Hippocampal formation (tissue), 2 donors: ENCODE data around the gene EDC4.
"Not testable (repeated sequence)": the region's sequence is repeated elsewhere in the genome, so short reads cannot be mapped to it uniquely, and the experiment has no call there.

Experiments
- DNase-seq, 2 donors: peaks; one replicate each; lab custom pipeline; 2025; lab: John Stamatoyannopoulos, UW

Gene EDC4, protein sequence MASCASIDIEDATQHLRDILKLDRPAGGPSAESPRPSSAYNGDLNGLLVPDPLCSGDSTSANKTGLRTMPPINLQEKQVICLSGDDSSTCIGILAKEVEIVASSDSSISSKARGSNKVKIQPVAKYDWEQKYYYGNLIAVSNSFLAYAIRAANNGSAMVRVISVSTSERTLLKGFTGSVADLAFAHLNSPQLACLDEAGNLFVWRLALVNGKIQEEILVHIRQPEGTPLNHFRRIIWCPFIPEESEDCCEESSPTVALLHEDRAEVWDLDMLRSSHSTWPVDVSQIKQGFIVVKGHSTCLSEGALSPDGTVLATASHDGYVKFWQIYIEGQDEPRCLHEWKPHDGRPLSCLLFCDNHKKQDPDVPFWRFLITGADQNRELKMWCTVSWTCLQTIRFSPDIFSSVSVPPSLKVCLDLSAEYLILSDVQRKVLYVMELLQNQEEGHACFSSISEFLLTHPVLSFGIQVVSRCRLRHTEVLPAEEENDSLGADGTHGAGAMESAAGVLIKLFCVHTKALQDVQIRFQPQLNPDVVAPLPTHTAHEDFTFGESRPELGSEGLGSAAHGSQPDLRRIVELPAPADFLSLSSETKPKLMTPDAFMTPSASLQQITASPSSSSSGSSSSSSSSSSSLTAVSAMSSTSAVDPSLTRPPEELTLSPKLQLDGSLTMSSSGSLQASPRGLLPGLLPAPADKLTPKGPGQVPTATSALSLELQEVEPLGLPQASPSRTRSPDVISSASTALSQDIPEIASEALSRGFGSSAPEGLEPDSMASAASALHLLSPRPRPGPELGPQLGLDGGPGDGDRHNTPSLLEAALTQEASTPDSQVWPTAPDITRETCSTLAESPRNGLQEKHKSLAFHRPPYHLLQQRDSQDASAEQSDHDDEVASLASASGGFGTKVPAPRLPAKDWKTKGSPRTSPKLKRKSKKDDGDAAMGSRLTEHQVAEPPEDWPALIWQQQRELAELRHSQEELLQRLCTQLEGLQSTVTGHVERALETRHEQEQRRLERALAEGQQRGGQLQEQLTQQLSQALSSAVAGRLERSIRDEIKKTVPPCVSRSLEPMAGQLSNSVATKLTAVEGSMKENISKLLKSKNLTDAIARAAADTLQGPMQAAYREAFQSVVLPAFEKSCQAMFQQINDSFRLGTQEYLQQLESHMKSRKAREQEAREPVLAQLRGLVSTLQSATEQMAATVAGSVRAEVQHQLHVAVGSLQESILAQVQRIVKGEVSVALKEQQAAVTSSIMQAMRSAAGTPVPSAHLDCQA (N-terminal part only)

DNA sequence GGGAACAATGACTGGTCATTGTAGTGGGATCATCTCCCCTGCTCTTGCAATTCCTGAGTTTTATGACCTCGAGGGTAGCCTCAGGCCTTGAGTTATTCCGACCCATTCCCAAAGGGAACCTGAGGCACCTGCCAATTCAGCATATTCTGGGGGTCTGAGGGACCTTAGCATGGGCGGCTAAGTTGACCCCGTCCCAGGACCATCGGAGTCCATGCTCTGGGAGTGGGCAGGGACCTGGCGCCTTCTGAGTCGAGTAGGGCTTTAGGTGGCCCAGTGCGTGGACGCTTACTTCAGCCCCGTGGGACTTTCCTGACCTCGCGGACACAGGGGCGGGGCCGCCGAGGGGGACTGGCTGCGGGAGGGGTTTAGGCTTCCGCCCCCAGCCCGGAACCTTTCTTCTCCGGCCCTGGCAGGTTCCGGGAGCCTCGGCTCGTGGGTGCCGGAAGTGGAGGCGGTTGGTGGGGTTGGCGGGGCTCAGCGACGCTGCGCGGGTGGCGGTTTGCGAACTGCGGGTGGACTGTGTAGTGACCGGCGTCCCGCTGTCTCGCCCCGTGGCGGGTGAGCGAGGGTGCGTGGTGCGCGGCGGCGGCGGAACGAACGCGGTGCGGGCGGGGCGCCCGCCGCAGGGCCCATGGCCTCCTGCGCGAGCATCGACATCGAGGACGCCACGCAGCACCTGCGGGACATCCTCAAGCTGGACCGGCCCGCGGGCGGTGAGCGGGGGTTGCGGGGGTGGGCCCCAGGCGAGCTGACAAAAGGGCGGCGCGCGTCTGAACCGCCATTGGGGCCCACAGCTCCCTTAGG is at the start of gene EDC4:
Gene EDC4, plus strand, starts transcription at position 422 of the 804 bp plus-strand sequence. Its CDS starts 210 bp downstream, at position 632.
- DNase-seq, result peak; percentile 45 to 73

DNA sequence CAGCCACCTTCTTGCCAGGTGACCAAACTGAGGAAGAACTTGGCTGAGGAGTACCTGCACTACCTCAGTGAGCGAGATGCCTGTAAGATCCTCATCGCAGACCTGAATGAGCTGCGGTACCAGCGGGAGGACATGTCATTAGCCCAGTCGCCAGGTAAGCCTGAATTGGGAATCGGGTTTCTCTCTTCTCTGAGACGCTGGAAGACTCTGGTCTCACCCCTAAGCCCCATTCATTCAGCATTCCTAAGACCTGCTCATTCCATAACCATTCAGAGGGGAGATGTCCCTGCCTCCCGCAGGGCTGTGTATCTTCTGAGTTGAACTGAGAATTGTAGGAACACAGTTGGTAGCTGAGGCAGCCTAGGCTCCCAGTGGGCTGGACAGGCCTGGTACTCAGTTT is 47.7 kb upstream of the EDC4 start:
- no peak for DNase-seq

DNA sequence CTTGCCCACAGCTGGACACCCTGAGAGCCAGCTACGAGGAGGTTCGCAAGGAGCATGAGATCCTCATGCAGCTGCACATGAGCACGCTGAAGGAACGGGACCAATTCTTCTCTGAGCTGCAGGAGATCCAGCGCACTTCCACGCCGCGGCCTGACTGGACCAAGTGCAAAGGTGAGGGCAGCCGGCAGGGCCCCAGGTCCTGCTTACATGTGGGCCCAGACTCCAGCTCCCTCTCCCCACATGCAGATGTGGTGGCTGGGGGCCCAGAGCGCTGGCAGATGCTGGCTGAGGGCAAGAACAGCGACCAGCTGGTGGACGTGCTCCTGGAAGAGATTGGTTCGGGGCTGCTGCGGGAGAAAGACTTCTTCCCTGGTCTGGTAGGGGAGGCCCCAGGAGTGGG is 46.9 kb upstream of the EDC4 start:
- no peak for DNase-seq

DNA sequence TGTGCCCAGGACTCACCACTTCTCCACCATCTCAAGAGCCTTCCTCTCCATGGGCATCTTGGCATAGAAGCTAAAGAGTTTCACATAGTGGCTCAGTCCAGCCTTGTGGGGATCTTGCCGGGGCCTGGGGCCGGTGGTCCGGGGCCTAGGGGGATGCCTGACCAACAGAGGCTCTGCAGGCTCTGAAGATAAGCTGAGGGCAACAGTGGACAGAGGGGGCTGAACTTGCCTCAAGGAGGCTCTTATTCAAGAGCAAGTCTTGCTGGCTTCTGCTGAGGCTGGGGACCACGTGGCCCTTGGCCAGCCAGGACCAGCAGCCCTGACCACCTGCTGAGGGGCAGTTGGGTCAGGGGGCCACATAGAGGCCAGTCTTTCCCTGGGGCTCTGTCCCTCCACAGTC is 44.2 kb upstream of the EDC4 start:
- no peak for DNase-seq

DNA sequence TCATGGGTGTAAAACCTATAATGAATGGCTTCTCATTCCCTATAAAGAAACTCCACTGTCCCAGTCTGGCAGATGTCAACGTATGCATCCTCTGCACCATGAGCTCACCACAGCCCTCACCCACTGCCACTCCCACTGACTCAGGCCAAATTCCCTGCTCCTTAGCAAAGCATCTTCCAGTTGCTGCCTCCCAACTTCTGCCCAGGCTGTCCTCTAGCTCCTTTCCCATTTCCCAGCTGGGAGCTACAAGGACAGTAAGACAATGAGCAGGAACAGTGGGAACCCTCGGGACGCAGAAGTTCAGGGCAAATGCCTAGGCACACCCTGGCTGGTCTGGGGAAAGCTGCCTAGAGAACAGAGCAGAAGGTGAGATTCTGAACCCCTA is 39.8 kb upstream of the EDC4 start:
- DNase-seq, result no peak

DNA sequence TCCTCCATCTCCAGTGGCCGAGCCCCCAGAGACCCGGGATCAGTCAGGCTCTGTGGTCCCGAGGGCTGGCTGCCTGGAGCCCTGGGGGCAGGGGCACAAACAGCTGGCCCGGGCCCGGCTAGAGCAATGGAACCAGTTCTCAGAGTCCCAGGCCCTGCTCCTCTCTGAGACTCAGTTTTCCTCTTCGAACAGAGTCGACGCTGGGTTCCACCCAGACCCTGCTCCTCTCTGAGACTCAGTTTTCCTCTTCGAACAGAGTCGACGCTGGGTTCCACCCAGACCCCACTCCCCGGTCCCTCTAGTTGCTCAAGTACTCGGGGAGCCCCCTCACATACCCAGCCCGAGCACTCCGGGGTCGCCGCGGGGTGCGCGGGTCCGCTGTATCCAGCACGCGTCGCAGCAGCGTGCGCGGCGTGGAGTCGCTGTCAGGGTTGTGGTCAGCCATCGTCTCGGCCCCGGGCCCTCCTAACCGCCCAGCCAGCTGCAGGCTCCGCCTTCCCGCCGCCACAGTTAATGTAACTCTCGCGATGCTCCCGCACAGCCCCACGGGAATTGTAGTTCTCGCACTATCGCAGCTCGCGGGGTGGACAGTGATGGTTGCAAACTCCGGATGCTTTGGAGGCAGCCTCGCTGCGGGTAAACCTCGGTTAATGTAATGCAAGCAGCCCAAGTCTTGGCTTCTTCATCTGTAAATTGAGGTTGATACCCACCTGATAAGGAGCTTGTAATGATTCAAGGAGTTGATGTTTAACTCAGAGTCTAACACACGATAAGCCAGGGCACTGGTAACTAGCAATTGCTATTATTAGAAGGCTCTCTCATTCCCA is 39.2 kb upstream of the EDC4 start:
- DNase-seq, result peak; percentile 84 to 87

DNA sequence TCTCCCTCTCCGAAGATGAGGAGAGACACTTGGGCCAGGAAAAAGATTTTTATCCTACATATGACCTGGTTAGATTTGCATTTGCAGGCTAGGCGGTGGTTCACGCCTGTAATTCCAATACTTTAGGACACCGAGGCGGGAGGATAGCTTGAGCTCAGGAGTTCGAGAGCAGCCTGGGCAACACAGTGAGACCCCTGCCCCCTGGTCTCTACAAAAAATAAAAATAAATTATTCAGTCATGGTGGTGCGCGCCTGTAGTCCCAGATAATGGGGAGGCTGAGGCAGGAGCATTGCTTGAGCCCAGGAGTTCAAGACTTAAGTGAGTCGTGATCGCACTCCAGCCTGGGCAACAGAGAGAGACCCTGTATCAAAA is 38.6 kb upstream of the EDC4 start:
- DNase-seq, result no peak

DNA sequence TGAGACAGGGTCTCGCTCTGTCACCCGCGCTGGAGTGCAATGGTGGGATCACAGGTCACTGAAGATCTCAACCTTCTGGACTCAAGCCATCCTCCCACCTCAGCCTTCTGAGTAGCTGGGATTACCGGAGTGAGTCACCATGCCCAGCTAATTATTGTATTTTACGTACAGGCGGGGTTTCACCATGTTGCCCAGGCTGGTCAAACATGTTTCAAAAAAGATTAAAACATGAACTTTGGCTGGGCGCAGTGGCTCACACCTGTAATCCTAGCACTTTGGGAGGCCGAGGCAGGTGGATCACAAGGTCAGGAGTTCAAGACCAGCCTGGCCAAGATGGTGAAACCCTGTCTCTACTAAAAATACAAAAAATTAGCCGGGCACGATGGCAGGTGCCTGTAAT is 35.7 kb upstream of the EDC4 start:
- DNase-seq, result not testable (repeated sequence)

DNA sequence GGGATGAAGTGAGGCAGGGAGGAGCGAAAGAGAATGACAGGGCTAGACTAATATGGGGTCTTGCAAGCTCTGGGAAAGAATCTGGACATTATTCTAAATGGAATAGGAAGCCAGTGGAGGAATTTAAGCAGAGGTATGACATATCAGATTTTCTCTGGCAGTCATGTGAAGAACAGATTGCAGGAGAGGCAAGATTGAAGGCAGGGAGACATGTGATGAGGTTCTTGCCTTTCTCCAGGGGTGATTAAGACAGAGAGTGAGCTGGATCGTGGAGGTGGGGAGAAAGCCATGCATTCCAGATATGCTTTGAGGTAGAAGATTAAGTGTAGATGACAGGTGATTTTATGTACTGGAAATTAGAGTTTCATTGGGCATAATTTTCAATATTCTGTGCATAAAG is 35.0 kb upstream of the EDC4 start:
- no peak for DNase-seq

DNA sequence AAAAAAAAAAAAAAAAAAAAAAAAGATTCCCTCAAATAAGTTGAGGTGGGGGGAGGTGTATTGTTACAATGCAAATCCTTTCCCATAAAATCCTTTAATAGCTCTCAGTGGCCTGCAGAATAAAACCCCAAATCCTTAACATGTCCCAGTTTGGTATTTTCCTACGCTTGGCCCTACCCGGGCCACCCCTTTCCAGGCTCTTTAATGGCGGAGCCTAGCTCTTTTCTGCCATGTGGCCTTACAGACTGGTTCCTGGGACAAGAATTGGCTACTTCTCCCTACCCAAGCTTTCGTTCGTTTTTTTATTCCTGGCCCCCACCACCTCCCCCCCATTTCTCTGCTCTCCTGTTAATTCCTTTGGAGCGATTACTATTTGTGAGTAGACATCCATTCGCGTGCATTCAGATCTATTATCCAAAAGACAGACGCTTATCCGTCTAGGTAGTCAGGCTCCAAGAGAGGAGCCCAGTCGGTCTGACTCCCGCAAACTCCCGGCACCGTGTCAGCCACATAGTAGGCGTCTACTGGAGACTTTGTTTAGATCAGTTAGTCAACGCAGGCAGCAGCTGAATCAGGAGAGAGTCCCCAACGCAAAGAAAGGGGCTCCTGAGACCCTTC is 31.5 kb upstream of the EDC4 start:
- no peak for DNase-seq

DNA sequence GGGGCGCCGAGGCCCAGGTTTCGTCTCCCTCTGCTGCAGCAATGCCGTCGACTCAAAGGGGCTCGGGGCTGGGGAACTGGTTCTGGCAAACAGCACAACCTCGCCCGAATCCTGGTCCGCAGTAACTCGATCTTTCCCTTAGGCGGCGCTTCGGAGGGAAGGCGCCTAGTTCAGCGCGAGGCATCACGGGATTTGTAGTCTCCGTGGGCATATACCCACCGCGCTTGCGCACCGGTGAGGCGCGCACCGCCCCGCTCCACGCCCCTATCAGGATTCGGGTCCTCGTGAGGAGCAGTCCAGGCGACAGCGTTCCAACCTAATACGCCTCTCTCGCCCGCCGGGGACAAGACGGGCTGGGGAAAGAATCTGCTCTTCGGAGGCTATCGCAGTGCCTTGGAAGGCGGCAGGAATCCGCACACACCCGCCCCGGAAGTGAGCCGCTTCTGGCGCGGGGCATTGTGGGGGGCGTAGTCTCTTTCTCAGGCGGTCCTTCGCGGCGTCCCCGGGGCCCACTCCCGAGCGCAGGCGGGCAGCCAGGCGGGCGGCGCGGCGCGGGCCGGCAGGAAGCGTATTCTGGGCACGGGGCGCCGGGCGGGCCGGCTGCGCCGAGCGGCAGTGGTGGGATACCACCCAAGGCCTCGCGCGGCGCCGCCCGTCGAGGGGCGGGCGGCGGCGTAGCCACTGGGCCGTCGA is 30.9 kb upstream of the EDC4 start, which contains the start of gene THAP11:
Gene THAP11, plus strand, starts transcription at position 505 of the 693 bp plus-strand sequence. CDS start 235 bp downstream, outside the sequence.
- peak; percentile 92 to 94 for DNase-seq

DNA sequence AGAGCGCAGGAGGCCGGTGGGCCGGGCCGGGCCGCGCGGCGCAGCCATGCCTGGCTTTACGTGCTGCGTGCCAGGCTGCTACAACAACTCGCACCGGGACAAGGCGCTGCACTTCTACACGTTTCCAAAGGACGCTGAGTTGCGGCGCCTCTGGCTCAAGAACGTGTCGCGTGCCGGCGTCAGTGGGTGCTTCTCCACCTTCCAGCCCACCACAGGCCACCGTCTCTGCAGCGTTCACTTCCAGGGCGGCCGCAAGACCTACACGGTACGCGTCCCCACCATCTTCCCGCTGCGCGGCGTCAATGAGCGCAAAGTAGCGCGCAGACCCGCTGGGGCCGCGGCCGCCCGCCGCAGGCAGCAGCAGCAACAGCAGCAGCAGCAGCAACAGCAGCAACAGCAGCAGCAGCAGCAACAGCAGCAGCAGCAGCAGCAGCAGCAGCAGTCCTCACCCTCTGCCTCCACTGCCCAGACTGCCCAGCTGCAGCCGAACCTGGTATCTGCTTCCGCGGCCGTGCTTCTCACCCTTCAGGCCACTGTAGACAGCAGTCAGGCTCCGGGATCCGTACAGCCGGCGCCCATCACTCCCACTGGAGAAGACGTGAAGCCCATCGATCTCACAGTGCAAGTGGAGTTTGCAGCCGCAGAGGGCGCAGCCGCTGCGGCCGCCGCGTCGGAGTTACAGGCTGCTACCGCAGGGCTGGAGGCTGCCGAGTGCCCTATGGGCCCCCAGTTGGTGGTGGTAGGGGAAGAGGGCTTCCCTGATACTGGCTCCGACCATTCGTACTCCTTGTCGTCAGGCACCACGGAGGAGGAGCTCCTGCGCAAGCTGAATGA is 30.1 kb upstream of the EDC4 start:
- peak; percentile 38 to 67 for DNase-seq

DNA sequence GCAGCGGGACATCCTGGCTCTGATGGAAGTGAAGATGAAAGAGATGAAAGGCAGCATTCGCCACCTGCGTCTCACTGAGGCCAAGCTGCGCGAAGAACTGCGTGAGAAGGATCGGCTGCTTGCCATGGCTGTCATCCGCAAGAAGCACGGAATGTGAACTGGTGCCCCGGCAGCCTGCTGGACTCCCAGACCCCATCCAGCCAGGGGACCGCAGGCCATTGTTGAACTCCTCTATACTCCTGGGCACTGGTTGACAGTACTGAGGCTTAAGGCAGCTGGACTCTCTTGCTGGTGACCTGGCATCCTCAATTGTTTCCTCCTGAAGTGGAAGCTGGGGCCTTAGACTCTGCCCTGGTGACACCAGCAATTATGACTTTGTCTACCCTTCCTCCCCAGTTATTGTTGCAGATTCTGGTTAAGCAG is 29.5 kb upstream of the EDC4 start:
- DNase-seq, result no peak

DNA sequence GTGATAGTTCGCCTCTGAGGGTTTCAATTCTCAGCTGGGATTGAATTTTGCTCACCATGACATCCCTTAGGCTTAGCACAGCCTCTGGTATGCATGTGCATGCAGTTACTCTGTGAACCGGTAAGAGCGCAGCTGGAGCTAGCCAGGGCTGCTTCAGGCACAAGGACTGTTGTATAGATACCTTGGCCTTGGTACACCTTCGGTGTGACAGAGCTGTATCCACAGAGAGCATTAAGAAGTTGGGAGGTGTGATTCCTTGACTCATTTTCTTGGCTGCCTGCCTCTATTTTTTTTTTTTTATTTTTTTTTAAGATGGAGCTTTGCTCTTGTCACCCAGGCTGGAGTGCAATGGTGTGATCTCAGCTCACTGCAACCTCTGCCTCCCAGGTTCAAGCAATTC is 28.4 kb upstream of the EDC4 start:
- DNase-seq, result no peak

DNA sequence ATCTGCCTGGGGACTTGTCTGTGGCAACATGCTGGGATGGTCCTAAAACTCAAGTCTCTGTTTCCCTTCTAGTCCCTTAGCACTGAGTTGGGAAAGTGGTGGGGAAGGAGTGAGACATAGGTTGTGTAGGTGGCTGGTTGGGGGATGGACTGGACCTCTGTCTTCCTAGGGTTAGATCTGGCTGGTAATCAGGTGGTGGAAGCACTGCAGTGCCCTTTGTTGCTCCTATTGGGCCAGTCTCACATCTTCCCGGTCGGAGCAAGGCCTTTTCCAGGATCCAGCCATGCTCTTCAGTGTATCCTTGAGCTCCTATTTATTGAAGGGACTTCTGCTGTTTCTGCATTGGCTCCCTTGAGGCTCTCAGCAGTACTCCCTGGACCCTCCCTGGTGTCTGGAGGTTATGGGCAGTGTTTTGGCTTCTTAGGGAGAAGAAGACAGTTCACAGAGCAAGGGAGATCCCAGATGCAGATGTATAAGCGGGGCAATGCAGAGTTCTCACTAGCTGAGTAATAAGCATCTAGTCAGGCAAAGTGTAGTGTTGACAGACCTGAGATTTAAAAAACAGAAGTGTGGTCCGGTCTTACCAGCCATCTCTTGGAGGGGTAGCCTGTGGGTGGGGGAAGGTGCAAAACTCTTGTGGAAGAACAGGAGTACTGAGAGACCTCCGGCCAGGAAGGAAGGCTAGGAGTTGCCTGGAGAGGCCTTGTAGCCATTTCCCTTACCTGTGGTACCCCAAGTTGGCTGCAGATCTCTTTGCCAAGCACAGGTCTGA is 27.4 kb upstream of the EDC4 start:
- DNase-seq, result no peak

DNA sequence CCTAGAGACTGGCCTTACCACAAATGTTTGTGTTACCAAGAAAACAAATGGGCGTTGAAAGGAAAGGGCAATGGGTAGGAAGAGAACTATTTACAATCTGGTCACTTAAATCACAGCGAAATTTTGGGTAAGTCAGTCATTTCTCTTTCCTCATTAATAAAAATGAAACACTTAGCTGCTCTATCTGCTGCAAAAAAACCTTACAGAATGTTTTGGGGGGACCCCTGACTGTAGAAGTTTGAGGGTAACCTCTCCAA is 26.9 kb upstream of the EDC4 start:
- DNase-seq, result no peak

DNA sequence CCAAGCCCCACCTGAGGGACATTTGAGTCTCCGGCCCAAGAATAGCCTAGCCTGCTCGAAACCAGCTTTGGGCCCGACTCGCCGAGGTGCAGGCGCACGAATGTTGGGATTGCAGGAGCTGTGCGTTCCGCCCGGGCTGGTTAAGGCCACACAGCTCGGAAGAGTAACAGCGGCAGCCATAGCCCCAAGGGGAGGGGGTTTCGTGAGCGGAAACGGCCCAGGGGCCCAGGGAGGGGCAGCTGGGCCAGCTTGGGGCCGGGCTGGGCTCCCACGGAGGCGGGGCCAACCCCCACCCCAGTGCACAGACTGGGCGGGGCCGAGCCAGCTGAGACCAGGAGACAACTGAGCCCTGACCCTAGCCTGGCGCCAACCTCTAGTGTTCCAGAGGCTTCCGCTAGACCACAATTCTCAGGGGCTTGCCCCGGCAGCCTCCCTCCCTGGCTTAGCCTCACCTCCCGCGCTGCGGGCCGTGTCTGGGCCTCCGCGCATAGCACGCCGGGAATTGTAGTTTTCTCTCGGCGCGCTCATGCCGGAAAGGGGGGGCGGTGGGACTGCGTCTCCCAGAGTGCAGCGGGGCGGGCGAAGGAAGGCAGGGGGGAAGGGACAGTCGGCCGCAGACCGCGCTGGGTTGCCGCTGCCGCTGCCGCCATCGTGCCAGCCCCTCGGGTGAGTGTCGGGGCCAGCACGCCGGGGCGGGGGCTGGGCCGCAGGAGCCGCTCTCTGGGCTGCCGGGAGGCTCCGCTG is 26.4 kb upstream of the EDC4 start, which contains the start of gene NUTF2:
Gene NUTF2, plus strand, starts transcription at position 614 of the 744 bp plus-strand sequence. CDS start 18,198 bp downstream, outside the sequence.
- peak; percentile 87 to 94 for DNase-seq
